GM23248 (cell line): ENCODE measurements around the gene MBNL3. TPM values are rescaled to one million over a fixed set of nuclear protein-coding genes. Genes with fewer than 3 reads are reported as not detected.

Source experiments
- DNase-seq: peaks from one replicate; pipeline ENCODE4 v3.0.0-alpha.2; 2015
- H2AFZ ChIP-seq: fragments of 200-600 bp; sonication (generic); 2 replicates; pipeline ENCODE4 v1.6.1; 2016; ENCODE audit warnings: antibody characterized with exemption
- H3F3A ChIP-seq: fragments of 200-600 bp; sonication (generic); 2 replicates; pipeline ENCODE4 v1.6.1; 2016; ENCODE audit warnings: mild to moderate bottlenecking, antibody characterized with exemption, mixed run types; ENCODE audit not compliant: insufficient read depth
- H3K27ac ChIP-seq: fragments of 200-600 bp; sonication (generic); 2 replicates; pipeline ENCODE4 v1.5.1; 2016; ENCODE audit warnings: mild to moderate bottlenecking
- H3K27me3 ChIP-seq: fragments of 200-600 bp; sonication (generic); replicated peaks from 2 replicates; pipeline ENCODE4 v1.6.1; 2016; ENCODE audit warnings: mild to moderate bottlenecking; ENCODE audit not compliant: insufficient read depth
- H3K36me3 ChIP-seq: fragments of 200-600 bp; sonication (generic); 2 replicates; pipeline ENCODE4 v1.6.1; 2016; ENCODE audit warnings: low read depth, mild to moderate bottlenecking
- H3K4me1 ChIP-seq: fragments of 200-600 bp; sonication (generic); 2 replicates; pipeline ENCODE4 v1.6.1; 2016; ENCODE audit warnings: mild to moderate bottlenecking; ENCODE audit not compliant: insufficient read depth
- H3K4me2 ChIP-seq: fragments of 200-600 bp; sonication (generic); one replicate; pipeline ENCODE4 v1.6.1; 2016; ENCODE audit warnings: mild to moderate bottlenecking; ENCODE audit not compliant: unreplicated experiment
- H3K4me3 ChIP-seq: fragments of 200-600 bp; sonication (generic); 2 replicates; pipeline ENCODE4 v1.5.1; 2016; ENCODE audit warnings: mild to moderate bottlenecking
- H3K79me2 ChIP-seq: fragments of 200-600 bp; sonication (generic); 2 replicates; pipeline ENCODE4 v1.6.1; 2016; ENCODE audit warnings: mild to moderate bottlenecking; ENCODE audit not compliant: insufficient read depth
- H3K9ac ChIP-seq: fragments of 200-600 bp; sonication (generic); 2 replicates; pipeline ENCODE4 v1.6.1; 2016; ENCODE audit warnings: mild to moderate bottlenecking
- H3K9me2 ChIP-seq: fragments of 200-600 bp; sonication (generic); 2 replicates; pipeline ENCODE4 v1.6.1; 2016; ENCODE audit warnings: mixed run types, mild to moderate bottlenecking, moderate library complexity; ENCODE audit not compliant: insufficient read depth
- H3K9me3 ChIP-seq: fragments of 200-600 bp; sonication (generic); one replicate; pipeline ENCODE4 v1.6.1; 2017; ENCODE audit warnings: low read depth
- H4K20me1 ChIP-seq: fragments of 200-600 bp; sonication (generic); 2 replicates; pipeline ENCODE4 v1.6.0; 2016; ENCODE audit not compliant: insufficient read depth
- EZH2 ChIP-seq: fragments of 200-600 bp; sonication (generic); IDR thresholded peaks from 2 replicates; pipeline ENCODE4 v1.6.1; 2018; ENCODE audit warnings: antibody characterized with exemption, mild to moderate bottlenecking; ENCODE audit not compliant: insufficient read depth, poor library complexity, severe bottlenecking
- EZH2phosphoT487 ChIP-seq: fragments of 200-600 bp; sonication (generic); IDR thresholded peaks from 2 replicates; pipeline ENCODE4 v1.6.1; 2018; ENCODE audit warnings: antibody characterized with exemption, moderate library complexity, mild to moderate bottlenecking, low read depth; ENCODE audit not compliant: insufficient read depth
- whole genome bisulfite sequencing, 2 experiments: methylation state at CpG; one replicate each; pipeline ENCODE4 v1.1.6; 2015 to 2017; ENCODE audit warnings: low lambda C conversion rate in 2 of 2, low coverage in 1 of 2; ENCODE audit errors: missing lambda C conversion rate in 2 of 2; 5-methylcytosine and 5-hydroxymethylcytosine counted together
- in situ Hi-C: fragments of 300-500 bp; cut with MboI; formaldehyde crosslinking; loops from 2 replicates; pipeline ENCODE4 v1.15.0; 2020
- polyA plus RNA-seq: library from polyadenylated mRNA; unstranded; fragments of >200 nt; fragmentation: Nextera tagmentation; extraction: Ambion mirVana; gene quantifications from 2 replicates; pipeline ENCODE4 v1.2.1, GENCODE V29; 2016
- total RNA-seq: library from RNA; depleted of rRNA; stranded (reverse); fragments of >200 nt; shearing (Covaris generic); gene quantifications from 2 replicates; pipeline ENCODE4 v1.2.3, GENCODE V29; 2014

The MBNL3 gene
- total and polyA plus RNA-seq, 2 experiments from 2014 or later, result 0.88 to 2.4 TPM

- no peaks in the 10 kb centered on the region for H3K79me2 ChIP-seq
- no peaks in the 10 kb centered on the region for H3K27me3 ChIP-seq
- H3F3A ChIP-seq, result no peaks in the 10 kb centered on the region
- H2AFZ ChIP-seq, result no peak overlapping the region
- H3K9me3 ChIP-seq, result no peaks in the 10 kb centered on the region
- in situ Hi-C loops, result no loop called here
- no peaks in the 10 kb centered on the region for H3K9me2 ChIP-seq
- DNase-seq, result no peak
- no peaks in the 10 kb centered on the region for H4K20me1 ChIP-seq
- no peaks in the 10 kb centered on the region for H3K36me3 ChIP-seq
- H3K4me2 ChIP-seq, result no peak overlapping the region
- H3K9ac ChIP-seq, result no peak overlapping the region
- TF ChIP-seq EZH2 (no peak), EZH2phosphoT487 (no peak)
- H3K4me3 ChIP-seq, result no peak overlapping the region
- no peaks in the 10 kb centered on the region for H3K4me1 ChIP-seq
- 12 to 38% methylated on average over 1 of the region's 1 CpG for WGBS, 2 experiments
- H3K27ac ChIP-seq, result no peak overlapping the region
Observed at GRCh38 chrX:132401935-132402334, 86.9 kb downstream of the MBNL3 start.

GRCh38 chrX:132400706-132401105 is 88.1 kb downstream of the MBNL3 start:
- DNase-seq, result no peak
- no peaks in the 10 kb centered on the region for H3F3A ChIP-seq
- no peak overlapping the region for H3K27ac ChIP-seq
- H4K20me1 ChIP-seq, result no peaks in the 10 kb centered on the region
- H3K9ac ChIP-seq, result no peak overlapping the region
- no peaks in the 10 kb centered on the region for H3K9me3 ChIP-seq
- H2AFZ ChIP-seq, result no peak overlapping the region
- H3K4me2 ChIP-seq, result no peak overlapping the region
- WGBS, 2 experiments, result 91 to 100% methylated on average over 1 of the region's 1 CpG
- no peaks in the 10 kb centered on the region for H3K9me2 ChIP-seq
- no peaks in the 10 kb centered on the region for H3K79me2 ChIP-seq
- in situ Hi-C loops, result no loop called here
- no peak overlapping the region for H3K4me3 ChIP-seq
- H3K27me3 ChIP-seq, result no peaks in the 10 kb centered on the region
- TF ChIP-seq EZH2, result no peak
- no peak for TF ChIP-seq EZH2phosphoT487
- no peaks in the 10 kb centered on the region for H3K4me1 ChIP-seq
- H3K36me3 ChIP-seq, result no peaks in the 10 kb centered on the region

DNA sequence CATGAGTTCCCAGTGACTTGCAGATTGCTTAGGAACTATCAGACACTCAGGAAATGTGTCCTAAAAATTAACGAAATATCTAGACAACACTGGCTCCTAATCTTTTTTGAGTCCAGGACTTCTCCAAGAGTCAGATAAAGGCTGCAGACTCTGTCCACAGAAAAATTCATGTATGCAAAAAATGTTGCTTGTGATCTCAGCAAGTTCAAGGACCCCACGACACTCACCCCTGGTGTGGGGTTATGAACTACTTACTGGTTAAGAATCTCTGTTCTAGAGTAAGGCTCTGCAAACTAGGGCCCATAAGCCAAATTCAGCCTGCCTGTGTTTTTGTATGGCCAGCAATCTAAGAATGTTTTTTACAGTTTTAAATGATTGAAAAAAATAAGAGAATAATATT is 93.2 kb downstream of the MBNL3 start:
- Histone ChIP-seq H3K9ac (no peak overlapping the region), H3K9me3 (no peaks in the 10 kb centered on the region), H3K27me3 (no peaks in the 10 kb centered on the region), H2AFZ (no peak overlapping the region), H3K36me3 (no peaks in the 10 kb centered on the region), H4K20me1 (no peaks in the 10 kb centered on the region), H3K27ac (no peak overlapping the region), H3K79me2 (no peaks in the 10 kb centered on the region), H3K4me1 (no peaks in the 10 kb centered on the region), H3K9me2 (no peaks in the 10 kb centered on the region), H3F3A (no peaks in the 10 kb centered on the region), H3K4me2 (no peak overlapping the region), H3K4me3 (no peak overlapping the region)
- TF ChIP-seq EZH2phosphoT487 (no peak), EZH2 (no peak)
- DNase-seq, result no peak
- WGBS, 2 experiments, result 91 to 100% methylated on average over 2 of the region's 2 CpGs
- in situ Hi-C loops, result no loop called here

DNA sequence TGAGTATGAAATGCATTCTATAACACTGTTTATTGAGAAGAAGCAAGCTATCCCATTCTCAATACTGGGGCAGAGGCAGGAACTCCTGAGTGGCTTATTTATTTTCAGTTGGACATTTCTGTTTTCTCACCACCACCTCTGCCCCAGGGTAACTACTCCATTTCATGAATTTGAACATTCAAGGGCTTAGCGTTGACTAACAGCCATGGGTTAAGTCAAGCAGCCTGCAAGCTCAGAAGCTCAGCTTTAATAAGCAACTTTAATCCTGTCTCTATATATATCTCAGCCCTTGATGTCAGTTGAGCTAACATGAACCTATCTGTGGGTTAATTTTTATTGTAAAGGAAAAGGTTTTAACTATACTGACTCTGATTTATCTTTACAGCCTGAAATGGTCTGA is 93.8 kb downstream of the MBNL3 start:
- no peak overlapping the region for H3K27ac ChIP-seq
- H3K27me3 ChIP-seq, result no peaks in the 10 kb centered on the region
- no peaks in the 10 kb centered on the region for H3K79me2 ChIP-seq
- H3K36me3 ChIP-seq, result no peaks in the 10 kb centered on the region
- H2AFZ ChIP-seq, result no peak overlapping the region
- H3K9ac ChIP-seq, result no peak overlapping the region
- WGBS, 2 experiments, result 92 to 100% methylated on average over 1 of the region's 1 CpG
- H4K20me1 ChIP-seq, result no peaks in the 10 kb centered on the region
- no peak for DNase-seq
- TF ChIP-seq EZH2 (no peak), EZH2phosphoT487 (no peak)
- no peak overlapping the region for H3K4me3 ChIP-seq
- H3F3A ChIP-seq, result no peaks in the 10 kb centered on the region
- H3K4me1 ChIP-seq, result no peaks in the 10 kb centered on the region
- no peak overlapping the region for H3K4me2 ChIP-seq
- in situ Hi-C loops, result no loop called here
- no peaks in the 10 kb centered on the region for H3K9me3 ChIP-seq
- H3K9me2 ChIP-seq, result no peaks in the 10 kb centered on the region

DNA sequence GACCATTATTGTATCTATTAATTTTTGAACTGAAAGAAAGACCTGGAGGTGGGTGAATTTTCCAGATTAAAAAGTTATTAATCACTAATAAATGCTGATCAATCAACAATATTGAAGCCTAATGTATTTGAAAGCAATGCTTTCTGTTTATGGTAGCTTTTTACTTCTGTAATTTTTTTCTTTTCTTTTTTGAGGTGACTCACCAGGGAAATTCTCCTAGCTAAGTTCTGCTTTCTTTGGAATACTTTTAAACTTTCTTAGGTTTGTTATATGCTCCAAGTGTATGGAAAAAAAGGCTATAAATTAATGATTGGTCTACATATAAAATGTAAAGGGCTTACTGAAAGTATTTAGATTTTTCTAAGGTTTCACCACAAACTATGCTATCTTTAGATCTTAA is 94.2 kb downstream of the MBNL3 start:
- Histone ChIP-seq H3K9me3 (no peaks in the 10 kb centered on the region), H3K9ac (no peak overlapping the region), H3K4me3 (no peak overlapping the region), H3K4me2 (no peak overlapping the region), H3K4me1 (no peaks in the 10 kb centered on the region), H4K20me1 (no peaks in the 10 kb centered on the region), H3K36me3 (no peaks in the 10 kb centered on the region), H3K27me3 (no peaks in the 10 kb centered on the region), H3F3A (no peaks in the 10 kb centered on the region), H3K9me2 (no peaks in the 10 kb centered on the region), H3K27ac (no peak overlapping the region), H3K79me2 (no peaks in the 10 kb centered on the region), H2AFZ (no peak overlapping the region)
- in situ Hi-C loops, result no loop called here
- no peak for DNase-seq
- no peak for TF ChIP-seq EZH2phosphoT487
- TF ChIP-seq EZH2, result no peak
